Activated CD8-positive, alpha-beta memory T cell treated with anti-CD3 and anti-CD28 coated beads, Interleukin-2, amount 50 U/mL, for 1 hour (primary cell): ENCODE data around the gene LHFPL4.

Experiments
- DNase-seq: peaks from one replicate; pipeline ENCODE4 v3.0.0-alpha.2; 2020; ENCODE audit errors: extremely low read depth

Gene LHFPL4

GRCh38 chr3:9473496-9474065 is 80.0 kb downstream of the LHFPL4 start:
- DNase-seq: no peak

DNA sequence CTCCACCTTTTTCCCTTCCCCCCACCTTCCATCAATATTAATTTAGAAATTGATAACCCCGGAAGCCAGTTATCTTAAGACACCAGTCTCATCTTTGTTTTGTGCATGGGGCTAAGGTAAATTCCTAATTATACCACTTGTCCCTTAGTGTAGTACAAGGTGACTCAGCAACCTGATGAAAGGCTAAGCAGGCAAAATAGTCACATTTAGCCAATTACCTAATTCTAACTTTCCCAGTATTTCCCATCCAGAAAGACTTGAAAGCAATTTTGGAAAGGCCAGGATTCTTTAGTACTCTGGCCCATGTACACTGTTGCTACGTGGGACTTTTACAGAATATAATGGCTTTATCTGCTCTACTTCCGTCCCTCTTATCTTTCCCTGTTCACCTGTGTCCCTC is 83.6 kb downstream of the LHFPL4 start:
- DNase-seq: no peak

DNA sequence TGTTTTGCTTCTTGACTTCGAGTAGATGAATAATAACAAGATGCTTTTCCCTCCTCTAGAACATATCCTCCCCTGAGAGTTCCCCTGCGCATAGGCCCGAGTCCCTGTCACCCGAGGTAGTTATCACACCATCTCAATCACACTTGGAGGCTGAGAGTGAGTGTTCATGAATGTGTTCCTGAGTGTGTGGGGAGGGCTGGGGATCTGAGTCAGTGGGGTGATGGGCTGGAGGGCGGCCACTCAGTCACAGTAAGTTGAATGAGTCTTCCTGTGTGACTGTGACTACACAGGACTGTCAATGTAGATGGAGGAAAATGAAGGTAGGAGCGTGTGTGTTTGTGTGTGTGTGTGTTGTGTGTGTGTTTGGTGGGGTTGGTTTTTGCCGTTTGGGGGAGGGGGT is 85.2 kb downstream of the LHFPL4 start:
- DNase-seq: no peak

GRCh38 chr3:9467451-9467850 is 86.2 kb downstream of the LHFPL4 start:
- no peak for DNase-seq

DNA sequence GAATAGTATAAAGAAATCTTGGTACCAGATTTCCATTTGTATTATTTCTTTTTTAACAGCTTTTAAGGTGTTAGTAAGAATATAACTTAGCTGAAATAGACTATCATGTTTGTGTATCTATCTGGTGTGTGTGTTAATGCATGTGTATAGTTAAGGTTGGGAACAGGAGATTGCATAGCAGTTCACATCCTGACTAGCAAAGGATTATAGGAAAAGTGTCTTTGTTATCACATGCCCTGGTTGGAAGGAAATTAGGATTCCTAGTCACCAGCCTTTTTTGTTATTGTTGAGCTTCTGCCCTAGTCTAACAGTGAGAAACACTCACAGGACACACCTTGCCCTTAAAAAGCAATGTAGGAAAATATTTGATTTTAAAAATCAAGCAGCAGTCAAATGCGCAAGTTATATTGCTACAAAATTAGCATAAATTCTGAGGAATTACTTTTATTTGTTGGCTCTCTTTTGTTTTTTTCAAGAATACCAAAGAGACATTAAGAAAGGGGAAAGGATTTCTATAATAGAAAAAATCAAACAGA is 98.0 kb downstream of the LHFPL4 start:
- DNase-seq: no peak

- no peak for DNase-seq
These were observed 101.2 kb downstream of the LHFPL4 start for GRCh38 chr3:9452417-9452816.

DNA sequence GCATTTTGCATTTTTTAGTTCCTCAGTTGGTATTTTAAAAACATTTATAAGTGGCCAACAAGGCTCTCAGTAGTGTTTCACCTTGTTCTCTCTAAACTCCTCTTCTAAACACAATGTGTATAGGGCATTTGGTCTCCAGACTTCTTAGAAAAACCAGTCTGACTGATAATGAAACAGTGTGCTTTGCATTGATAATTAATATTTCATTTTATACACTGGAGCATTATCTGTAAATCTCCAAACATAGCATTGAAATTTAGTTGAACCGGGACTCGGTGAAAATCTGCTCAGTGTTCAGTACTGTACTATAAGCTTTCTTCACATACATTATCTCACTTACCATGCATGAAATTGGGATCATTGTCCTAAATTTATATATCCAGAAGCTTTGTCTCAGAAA is 102.6 kb downstream of the LHFPL4 start:
- DNase-seq: no peak

DNA sequence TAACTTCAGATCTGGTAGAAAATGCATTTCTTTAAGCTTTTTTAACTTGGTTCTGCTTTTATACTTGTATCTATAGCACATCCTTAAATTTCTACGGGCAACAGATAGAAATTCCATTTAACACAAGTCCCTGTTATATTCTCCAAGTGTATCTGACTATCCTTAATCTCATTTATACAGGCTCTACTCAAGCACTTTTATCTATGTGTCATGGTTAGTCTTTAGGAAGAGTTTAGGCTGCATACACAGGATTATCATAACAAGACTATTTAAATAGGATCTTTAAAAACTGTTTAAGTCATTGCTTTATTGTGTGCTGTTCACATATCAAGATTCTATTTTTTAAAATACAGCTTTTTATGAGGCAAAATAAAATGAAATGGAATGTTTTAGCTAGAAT is 103.5 kb downstream of the LHFPL4 start:
- no peak for DNase-seq

- DNase-seq: no peak
These were observed 105.0 kb downstream of the LHFPL4 start for GRCh38 chr3:9448643-9449042.
